ENCODE measurements around the gene AMPD2.
A peak's percentile ranks its signal among the peaks of the same experiment; 100 is the strongest.

Gene AMPD2

DNA sequence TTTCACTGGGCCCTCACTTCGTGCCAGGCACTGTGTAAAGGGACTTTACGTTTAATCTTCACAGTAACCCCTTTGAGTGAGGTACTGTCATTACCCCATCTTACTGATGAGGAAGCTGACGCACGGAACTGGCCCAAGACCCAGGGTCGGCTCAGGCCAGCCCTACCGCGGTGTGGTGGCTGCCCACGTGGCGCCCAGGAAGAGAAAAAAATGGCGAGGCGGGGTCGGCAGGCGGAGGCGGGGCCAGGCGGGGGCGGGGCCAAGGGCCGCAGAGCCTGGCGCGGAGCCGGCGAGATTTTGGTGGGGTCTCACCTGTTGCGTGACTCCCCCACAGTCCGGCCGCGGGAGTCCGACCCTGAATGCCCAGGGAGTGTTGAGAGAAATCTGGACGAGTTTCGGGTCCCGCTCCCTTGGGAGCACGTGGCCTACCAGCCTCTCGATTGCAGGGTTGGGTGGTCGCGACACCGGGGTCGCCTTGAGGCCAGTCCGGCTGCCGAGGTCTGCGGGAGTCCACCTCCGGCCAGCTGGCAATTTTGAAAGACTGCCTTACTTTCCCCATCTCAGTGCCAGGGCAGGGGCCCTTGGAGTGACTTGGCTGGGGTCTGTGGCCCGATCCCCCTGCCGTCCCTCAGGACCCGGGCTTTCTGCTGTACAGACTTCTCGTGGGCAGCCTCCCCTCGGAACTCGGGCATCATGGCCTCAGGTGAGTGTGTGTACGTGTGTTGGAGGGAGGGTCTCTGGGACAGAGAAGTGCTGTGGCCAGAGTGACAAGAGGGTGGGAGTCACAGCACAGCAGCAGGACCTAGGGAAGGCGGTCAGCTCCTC is at the start of gene AMPD2, which contains the start of gene GNAT2:
Gene AMPD2 (plus strand): TSS at position 262 of the 825 bp plus-strand sequence. CDS start 1,339 bp downstream, outside the sequence.
Gene GNAT2 (minus strand): TSS at position 41 of the 825 bp plus-strand sequence. CDS start 6,746 bp downstream, outside the sequence.
- peak; percentile 85 for DNase-seq

DNA sequence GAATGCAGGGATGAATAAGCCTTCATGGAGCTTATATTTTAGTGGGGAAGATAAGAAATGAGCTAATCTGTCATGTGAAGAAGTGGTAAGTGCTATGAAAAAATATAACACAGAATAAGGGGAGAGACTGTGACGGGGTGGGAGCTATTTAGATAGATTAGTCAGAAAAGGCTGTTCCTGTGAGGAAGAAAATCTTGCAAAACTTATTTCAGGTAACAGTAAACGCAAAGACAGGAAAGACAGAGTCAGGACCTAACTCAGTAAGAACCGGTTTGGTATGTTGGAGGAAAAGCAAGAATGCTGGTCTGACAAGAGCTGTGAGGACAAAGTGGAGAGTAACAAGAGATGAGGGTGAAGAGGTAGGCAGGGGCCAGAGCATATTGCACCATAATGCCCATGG is 49.2 kb upstream of the AMPD2 start:
- no peak for DNase-seq

DNA sequence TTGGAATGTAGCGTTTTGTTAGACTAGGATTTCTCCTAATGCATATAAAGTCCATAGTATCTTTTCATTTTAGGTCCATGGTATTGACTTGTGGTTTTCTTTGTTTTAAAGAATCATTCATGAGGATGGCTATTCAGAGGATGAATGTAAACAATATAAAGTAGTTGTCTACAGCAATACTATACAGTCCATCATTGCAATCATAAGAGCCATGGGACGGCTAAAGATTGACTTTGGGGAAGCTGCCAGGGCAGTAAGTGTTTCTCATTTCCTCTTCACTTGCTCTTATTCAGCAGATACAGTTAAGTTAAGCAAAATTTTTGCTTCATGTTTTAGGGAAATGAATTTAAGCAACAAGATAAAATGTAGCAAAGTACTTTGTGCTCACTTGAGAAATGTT is 45.9 kb upstream of the AMPD2 start:
- DNase-seq, result no peak

DNA sequence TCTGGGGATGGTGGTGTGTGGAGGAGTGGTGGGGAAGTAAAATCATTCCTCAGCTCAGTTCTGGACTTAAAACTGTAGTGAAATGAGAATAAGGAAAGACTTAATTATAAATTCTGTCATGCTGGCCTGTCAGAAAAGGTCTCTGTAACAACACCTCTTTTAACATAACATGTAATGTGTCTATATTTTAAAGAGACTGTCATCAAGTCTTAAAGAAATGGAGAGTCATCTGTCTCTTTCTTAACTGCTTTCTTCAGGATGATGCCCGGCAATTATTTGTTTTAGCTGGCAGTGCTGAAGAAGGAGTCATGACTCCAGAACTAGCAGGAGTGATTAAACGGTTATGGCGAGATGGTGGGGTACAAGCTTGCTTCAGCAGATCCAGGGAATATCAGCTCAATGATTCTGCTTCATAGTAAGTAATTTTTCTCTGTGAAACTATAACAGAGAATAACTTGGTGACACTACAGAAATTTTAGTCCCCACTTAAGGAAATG is 40.6 kb upstream of the AMPD2 start:
- DNase-seq, result no peak

DNA sequence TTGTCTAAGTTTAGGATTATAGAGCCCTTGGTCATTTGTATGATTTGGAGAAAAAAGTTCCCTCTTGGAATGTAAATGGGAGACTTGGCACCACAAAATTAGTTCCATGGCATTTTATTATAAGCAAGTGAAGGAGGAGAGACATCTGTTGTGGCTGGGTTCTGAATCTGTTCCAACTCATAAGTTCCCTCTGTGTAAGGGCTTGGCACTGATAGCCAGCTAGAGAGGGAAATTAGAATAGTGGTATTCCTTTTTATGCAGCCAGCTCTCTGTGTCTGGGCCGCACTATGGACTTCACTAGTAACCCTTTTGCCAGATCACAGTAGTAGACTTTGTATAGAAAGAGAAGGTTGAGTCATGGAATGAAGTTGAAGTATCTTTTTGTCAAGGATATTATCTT is 40.1 kb upstream of the AMPD2 start:
- no peak for DNase-seq

DNA sequence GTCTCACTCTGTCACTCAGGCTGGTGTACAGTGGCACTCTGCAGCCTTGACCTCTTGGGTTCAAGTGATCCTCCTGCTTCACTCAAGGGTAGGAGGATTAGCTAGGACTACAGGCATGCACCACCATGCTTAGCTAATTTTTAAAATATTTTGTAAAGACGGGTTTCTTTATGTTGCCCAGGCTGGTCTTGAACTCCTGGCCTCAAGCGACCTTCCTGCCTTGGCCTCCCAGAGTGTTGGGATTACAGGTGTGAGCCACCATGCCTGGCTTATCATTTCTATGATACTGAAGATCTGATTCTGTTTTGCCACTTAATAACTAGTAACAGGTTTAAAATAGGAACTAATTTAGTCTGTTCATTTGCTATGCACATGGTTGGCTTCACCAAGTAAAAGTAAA is 37.6 kb upstream of the AMPD2 start:
- no peak for DNase-seq

DNA sequence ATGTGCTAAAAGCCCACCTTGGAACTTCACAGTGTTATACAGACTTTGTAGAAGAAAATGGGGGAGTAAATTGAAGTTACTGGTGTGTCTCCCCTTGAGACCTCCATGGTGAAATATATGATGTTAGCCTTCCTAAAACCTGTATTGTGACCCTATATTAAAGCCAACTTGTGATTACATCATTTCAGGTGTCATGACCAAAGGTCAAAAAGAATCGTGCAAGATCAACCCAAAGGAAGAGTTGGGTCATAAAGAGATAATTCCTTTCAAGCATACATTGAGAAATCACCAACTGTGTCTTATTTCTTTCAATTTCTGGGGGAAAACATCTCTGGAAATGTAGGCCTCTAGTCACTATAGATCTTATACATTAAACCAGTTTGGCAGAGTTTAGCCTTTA is 34.9 kb upstream of the AMPD2 start:
- no peak for DNase-seq

DNA sequence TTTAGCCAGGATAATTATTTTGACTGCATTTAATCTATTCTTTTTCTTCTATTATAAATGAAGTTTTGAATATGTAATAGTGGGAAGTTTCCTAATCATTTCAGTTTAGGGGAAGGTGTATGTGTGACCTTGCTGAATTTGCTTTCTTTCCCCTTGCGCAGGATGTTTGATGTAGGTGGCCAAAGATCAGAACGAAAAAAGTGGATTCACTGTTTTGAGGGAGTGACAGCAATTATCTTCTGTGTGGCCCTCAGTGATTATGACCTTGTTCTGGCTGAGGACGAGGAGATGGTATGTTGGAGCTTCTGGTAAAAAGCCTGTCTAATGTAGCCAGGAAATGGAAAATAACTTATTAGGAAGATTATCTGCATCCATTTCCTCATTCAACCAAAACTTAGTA is 33.6 kb upstream of the AMPD2 start:
- no peak for DNase-seq

DNA sequence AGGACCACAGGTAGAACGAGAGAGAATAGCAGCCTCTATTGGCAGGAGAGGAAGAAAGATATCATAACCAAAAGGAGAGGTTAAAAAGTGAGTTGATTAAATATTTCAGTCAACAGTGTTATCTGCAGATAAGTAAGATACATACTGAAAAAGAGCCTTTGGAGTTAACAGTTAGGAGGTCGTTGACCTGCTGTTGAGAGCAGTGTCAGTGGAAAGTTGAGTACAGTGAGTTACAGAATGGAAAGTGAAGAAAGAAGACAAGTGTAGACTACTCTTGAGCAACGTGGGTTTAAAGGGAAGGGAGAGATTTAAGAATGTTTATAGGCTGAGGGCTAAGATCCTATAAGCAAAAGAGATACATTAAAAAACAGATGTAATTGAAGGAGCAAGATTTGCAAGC is 30.5 kb upstream of the AMPD2 start:
- DNase-seq, result no peak

DNA sequence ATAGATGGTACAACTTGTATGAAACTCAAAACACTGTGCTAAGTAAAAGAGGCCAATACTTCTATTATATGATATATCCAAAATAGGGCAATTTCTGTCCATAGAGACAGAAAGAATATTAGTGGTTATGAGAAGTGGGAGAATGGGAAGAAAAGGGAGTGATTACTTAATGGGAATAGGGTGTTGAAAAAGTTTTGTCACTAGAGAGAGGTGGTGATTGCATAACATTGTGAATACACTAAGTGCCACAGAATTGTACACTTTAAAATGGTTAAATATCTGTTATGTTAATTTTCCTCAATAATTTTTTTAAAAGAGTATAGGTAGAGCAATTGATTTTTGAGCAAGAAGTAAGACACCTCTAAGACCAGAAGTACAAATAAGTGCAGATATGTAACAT is 30.0 kb upstream of the AMPD2 start:
- no peak for DNase-seq

DNA sequence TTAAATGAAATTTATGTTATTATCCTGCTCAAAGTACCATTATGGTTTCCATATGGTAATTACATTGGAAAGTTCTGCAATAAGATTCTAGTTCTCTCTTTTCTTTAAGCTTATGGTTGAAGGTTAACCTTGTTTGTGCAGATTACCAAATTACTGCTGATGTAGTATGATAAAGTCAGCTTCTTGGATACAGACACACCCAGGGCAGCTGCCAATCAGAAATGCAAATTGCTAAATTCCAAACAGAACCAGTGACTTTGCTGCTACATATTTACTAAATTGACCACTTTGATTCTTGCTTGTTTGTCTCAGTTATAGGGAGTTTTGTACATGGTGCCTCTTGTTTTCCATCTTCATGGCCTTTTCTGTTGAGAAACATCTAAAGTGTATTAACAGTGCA is 26.7 kb upstream of the AMPD2 start:
- no peak for DNase-seq

DNA sequence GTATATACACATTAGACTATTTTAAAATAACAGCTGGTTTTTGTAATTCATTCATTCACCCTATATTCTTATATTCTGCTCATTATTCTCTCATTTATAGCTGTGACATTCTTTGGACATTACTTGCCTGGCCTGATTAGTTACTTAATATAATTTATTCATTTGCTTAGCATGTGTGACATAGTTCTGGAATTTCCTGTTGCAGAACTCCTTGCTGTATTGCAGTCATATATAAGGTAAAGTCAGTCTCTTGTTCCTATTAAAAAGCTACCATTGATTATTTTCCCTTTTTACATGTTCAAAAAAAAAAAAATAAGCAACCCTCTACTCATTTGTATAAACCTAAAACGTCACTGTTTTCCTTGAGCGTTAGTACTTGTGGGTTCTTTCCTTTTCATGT is 24.1 kb upstream of the AMPD2 start:
- DNase-seq, result peak; percentile 56

DNA sequence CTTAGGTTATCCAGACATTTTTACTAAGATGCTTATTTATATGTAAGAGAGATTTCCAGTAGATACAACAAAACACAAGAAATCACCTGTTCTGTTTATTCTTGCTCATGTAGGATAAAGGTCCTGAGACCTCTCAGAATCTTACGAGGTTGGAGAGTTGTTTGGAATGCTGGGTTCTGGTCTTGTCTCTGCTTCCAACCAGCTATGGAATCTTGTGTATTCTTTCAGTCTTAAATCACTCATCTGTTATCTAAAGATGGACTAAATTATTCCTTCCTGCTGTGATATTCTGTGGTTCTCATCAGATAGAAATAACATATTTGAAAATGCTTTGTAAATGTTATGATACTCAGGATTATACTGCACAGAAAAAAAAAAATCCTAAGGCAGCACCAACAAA is 21.5 kb upstream of the AMPD2 start:
- DNase-seq, result no peak

DNA sequence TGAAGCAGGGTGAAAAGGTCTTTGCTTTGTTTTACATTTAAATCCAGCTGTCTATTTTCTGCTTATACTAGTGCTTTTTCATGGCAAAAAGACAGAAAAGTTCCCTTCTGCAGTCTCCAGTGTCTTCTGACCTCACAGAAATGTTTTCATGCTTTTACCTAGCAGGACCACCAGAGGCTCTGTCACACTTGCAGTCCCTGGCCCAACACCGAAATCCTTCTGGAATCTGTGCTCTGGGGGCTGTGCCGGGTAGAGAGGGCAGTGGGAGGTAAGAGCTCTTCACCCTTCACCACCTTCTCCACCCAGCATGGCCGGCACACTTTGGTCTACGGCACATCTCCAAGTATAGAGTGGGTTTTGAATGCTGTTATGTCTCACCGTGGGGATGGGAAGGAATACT is 21.0 kb upstream of the AMPD2 start:
- no peak for DNase-seq

DNA sequence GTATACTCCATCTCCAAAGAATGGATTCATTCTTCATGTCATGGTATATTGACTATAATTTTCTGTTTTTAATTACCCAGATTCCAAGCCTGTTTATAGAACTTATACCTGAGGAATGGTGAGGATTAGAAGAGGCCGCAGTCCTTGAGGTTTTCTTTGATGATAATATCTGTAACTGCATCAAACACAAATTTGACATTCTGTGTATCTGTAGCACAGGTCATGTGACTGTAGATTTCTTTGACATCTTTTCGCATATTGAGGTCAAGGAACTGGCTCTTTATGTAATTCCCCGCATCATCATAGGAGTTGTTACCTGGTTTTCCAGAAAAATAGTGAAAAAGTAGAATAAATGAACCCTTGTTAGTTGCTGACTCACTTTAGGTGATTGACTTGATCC is 16.4 kb upstream of the AMPD2 start:
- DNase-seq, result no peak

DNA sequence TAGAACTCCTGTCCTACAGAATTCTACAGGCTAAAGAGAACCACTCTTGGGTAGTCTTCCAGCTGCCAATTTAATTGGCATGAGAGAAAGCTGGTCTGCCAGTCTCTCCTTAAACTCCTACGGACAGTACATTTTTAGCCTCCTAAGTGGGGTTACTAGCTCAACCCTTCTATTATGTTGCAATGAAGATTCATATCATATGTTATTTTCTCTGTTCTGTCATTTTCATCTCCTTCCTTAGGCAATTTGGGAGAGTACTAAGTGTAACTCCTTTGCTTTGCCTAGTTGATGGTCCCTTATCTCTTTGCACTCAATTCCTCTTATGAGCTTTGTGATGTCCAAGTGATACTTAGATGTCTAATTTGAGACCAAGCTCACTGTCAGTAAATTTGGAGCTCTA is 14.3 kb upstream of the AMPD2 start:
- no peak for DNase-seq

DNA sequence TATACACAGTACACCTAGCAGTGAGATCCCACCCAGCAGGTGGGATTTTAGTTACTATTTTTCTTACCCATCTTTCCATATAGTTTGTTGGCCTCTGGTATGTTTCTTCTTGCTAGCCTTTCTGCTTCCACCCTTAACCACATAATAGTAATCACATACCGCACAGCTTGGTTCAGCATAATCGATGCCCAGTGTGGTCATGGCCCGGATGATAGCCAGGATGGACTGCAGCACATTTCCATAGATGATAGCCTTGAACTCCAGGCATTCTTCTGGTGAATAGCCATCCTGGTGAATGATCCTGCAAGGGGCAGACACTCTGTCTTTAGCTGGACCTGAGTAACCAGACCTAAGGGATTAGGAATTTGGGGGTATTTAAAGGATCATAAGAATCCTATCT is 9.8 kb upstream of the AMPD2 start:
- DNase-seq, result no peak

DNA sequence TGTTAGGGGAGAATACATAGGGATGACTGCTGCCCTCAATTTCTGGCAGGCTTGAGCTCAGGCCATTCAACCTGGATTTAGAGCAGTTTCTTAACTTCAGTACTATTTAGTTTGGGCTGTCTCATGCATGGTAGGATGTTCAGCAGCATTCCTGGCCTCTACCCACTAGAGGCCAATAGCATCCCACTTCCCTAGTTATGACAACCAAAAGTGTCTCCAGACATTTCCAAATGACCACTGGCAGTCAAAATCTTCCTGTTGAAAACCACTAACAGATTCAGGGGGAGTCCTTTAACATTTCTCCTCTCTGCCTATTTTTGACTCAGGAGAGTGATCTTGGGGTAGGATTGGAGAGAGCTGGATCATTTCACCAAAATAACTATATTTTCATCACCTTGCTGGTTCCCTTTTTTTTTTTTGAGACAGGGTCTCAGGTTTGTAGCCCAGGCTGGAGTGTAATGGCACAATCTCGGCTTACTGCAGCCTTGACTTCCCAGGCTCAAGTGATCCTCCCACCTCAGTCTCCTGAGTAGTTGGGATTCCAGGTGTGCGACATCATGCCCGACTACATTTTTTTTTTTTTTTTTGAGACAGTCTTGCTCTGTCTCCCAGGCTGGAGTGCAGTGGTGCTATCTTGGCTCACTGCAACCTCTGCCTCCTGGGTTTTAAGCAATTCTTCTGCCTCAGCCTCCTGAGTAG is 8.9 kb upstream of the AMPD2 start:
- peak; percentile 72 for DNase-seq

DNA sequence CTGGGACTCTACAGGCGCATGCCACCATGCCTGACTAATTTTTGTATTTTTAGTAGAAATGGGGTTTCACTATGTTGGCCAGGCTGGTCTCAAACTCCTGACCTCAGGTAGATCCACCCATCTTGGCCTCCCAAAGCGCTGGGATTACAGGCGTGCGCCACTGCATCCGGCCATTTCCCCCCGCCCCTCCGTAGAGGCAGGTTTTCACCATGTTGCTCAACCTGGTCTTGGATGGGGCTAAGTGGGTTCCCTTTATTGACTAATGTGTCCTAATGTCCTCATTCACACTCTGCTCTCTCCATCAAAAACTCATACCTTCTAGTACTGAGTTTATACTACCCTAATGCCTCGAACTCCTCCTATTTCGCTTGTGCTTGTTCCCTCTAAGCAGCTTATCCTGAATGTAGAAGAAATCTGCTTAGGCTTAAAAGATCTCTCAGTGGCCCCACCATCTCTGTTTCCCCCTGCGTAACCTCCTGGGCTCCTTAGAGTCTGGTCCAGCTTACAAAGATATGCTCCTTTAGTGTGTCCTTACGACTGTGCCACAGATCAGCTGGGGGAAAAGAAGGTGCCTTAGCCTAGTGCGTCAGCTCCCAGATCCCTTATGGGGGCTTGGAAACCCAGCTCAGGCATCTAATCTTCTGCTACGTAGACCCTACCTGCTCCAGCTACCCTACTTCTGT is 8.2 kb upstream of the AMPD2 start:
- DNase-seq, result no peak

DNA sequence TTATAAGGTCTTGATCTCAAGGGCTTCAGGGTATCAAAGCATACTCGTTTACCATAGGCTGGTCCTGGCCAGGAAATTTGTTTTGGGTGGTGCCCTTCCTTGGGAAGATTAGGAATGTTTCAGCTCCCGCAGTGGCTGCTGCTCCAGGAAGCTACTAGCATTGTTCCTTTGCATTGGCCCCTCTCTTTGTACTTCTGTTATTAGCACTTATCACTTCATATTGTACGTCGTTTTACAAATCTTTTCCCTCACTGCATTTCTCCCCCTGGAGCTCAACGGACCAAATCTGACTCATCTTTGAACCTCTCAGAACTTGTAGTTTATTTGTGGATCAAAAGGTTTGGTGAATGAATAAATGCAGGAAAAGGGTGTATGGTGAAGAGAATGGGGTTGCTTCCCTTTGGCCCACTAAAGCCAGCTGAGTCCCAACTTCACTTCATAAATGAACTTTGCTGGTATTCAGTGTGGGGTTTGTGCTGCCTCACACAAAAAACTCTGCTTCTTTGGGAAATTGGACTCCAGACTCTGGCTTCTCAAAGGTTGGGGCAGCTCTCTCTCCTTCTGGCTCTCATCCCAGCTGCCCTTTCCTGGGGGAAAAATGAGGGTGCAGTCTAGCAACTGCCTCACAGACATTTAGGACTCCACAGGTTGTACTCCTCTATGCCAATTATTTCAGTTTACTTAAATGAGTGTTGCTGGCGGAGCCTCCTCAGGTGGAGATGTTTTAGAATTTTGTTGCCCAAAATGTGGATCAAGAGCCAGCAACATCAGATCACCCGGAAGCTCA is 6.1 kb upstream of the AMPD2 start:
- DNase-seq, result peak; percentile 63

DNA sequence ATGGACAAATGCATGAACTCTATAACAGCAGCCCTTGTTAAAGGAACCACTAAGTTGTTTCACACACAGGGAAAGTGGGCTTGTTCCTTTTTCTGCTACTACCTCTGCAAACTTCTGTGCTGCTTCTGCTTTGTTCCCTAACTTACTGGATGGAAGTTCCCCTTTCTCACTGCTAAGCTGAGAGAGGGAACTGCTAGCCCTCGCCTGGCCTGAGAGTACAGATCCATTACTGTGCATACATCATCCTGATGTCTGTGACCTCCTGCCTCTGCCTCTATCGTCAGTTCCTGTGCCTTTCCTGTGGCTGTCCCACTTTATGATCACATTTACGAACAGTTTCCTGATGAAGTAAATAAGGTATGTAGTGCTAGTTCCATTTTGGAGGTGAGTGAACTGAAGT is 3.8 kb upstream of the AMPD2 start:
- no peak for DNase-seq

DNA sequence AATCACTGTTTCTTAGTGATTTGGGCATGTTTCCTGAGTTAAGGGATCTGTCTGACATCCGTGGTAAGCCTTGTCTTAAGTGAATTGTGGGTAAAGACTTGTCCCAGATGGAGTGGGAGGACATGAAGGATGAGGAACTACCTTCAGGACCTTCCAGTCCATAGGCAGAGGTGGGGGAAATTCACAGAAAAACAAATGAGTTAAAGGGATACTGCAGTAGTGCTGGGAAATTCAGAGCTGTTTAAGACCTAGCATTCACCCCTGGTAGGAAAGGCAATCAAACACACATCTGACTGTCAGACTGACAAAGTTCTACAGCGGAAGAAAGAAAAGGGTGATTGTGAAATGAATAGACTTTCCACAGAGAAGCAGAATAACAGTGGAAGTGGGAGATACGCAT is 3.2 kb upstream of the AMPD2 start:
- no peak for DNase-seq

DNA sequence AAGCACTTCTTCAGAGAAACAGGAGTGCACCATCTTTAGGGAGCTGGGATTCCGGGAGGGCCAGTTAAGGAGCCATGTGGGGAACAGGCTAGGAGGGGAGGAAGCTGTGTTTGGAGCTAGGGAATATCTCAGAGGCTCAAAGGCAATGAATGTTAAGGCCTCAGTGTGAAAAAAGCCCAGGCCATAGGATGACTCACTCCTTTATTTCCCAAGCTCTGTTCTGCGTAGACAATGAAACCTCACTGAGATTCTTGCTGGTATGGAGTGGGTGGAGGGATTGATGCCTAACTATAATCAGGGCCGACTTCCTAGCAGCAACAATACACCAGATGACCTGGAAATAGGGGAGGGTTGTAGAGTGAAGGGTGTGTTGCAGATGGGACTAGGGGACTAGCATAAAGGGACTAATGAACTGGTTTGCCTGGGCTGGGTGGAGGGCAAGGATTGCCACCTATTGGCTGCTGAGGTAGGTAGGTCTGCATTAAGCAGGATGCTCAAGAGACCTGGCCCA is 2.3 kb upstream of the AMPD2 start:
- DNase-seq, result peak; percentile 89

Data from EL (cell line).